HCT116 (cell line): ENCODE measurements around the gene SEH1L. TPM values are rescaled to one million over a fixed set of nuclear protein-coding genes. Genes with fewer than 3 reads are reported as not detected.

Experiments
- ATAC-seq: fragments of 200-7000 bp; cut with Tn5 transposase; 2 replicates; pipeline ENCODE4 v1.9.1; 2020; ENCODE audit warnings: mild to moderate bottlenecking, moderate library complexity
- BruUV-seq: library from RNA; stranded (reverse); fragments of 400-500 nt; replicated peaks from 2 replicates; lab custom pipeline; 2021; lab: Mats Ljungman, UMichigan
- CTCF ChIA-PET: fragments of 300-600 bp; sonication (Branson Sonifier 250); formaldehyde crosslinking; loops from one replicate; lab custom pipeline; 2021; ENCODE audit warnings: antibody characterized with exemption; lab: Charles Lee
- POLR2A ChIA-PET: fragments of 300-600, 350-600 bp; sonication (Branson Sonifier 250); formaldehyde crosslinking; loops from one replicate; lab custom pipeline; 2021; ENCODE audit warnings: antibody characterized with exemption; lab: Charles Lee
- RAD21 ChIA-PET, 2 experiments: fragments of 300-600 bp; sonication (Branson Sonifier 250); formaldehyde crosslinking; loops; one replicate each; lab custom pipeline; 2023; ENCODE audit warnings: low total read pairs in 2 of 2; ENCODE audit not compliant: uncharacterized antibody in 2 of 2, unreplicated experiment in 2 of 2, low non-redundant PET in 1 of 2; lab: Charles Lee
- DNase-seq: peaks from one replicate; pipeline ENCODE4 v3.0.0-alpha.2; 2010; ENCODE audit warnings: low read depth, low spot score
- H2AFZ ChIP-seq: fragments of 200-600 bp; shearing (Covaris generic), sonication (generic); 2 replicates; pipeline ENCODE4 v1.6.1; 2017; ENCODE audit warnings: low read depth, mixed run types, mixed read lengths, antibody characterized with exemption, low read length; ENCODE audit not compliant: poor library complexity, severe bottlenecking
- H3K27ac ChIP-seq: 2 replicates; pipeline ENCODE4 v1.5.1; 2012; ENCODE audit warnings: low read depth, low read length
- H3K27me3 ChIP-seq: fragments of 200-600 bp; sonication (generic); 2 replicates; pipeline ENCODE4 v1.6.1; 2016; ENCODE audit warnings: mixed run types, low read length, mixed read lengths; ENCODE audit not compliant: insufficient read depth
- H3K36me3 ChIP-seq, 2 experiments: fragments of 200-500 bp in 1 of 2; fragments of 200-600 bp in 1 of 2; sonication (Bioruptor generic) in 1 of 2; sonication (generic) in 1 of 2; 2 replicates each; pipeline versions ENCODE4 v1.5.1 to v1.6.1; 2014 to 2016; ENCODE audit warnings: low read length in 2 of 2, inconsistent platforms in 1 of 2, mixed read lengths in 1 of 2, mixed run types in 1 of 2; ENCODE audit not compliant: insufficient read depth in 2 of 2, control insufficient read depth in 1 of 2
- H3K4me1 ChIP-seq, 2 experiments: fragments of 200-600 bp in 1 of 2; sonication (generic) in 1 of 2; 2 replicates each; pipeline versions ENCODE4 v1.5.1 to v1.6.1; 2012 to 2017; ENCODE audit warnings: low read length in 2 of 2, inconsistent platforms in 1 of 2, mild to moderate bottlenecking in 1 of 2, mixed read lengths in 1 of 2, mixed run types in 1 of 2, moderate library complexity in 1 of 2; ENCODE audit not compliant: insufficient read depth in 2 of 2, control insufficient read depth in 1 of 2
- H3K4me2 ChIP-seq: fragments of 200-600 bp; sonication (generic); 2 replicates; pipeline ENCODE4 v1.6.1; 2017; ENCODE audit warnings: mixed run types, low read length, mixed read lengths
- H3K4me3 ChIP-seq, 2 experiments: fragments of 200-600 bp in 1 of 2; sonication (generic) in 1 of 2; replicated peaks in 1 of 2; 2 replicates each; pipeline ENCODE4 v1.5.1; 2011 to 2016; ENCODE audit warnings: low read length in 2 of 2, control low read depth in 1 of 2, low read depth in 1 of 2, mild to moderate bottlenecking in 1 of 2, mixed read lengths in 1 of 2, mixed run types in 1 of 2
- H3K79me2 ChIP-seq: fragments of 200-600 bp; sonication (generic); 2 replicates; pipeline ENCODE4 v1.6.1; 2017; ENCODE audit warnings: mild to moderate bottlenecking, mixed run types, low read length, moderate library complexity, mixed read lengths; ENCODE audit not compliant: insufficient read depth
- H3K9ac ChIP-seq: fragments of 200-600 bp; sonication (generic); 2 replicates; pipeline ENCODE4 v1.6.1; 2016; ENCODE audit warnings: low read length, mixed read lengths
- H3K9me2 ChIP-seq: fragments of 200-600 bp; sonication (generic), shearing (Covaris generic); 2 replicates; pipeline ENCODE4 v1.6.1; 2017; ENCODE audit warnings: mixed run types, mild to moderate bottlenecking, moderate library complexity; ENCODE audit not compliant: insufficient read depth
- H3K9me3 ChIP-seq, 2 experiments: fragments of 200-500 bp in 1 of 2; fragments of 200-600 bp in 1 of 2; sonication (Bioruptor generic) in 1 of 2; sonication (generic) in 1 of 2; 2 replicates each; pipeline ENCODE4 v1.6.1; 2014 to 2017; ENCODE audit warnings: low read length in 2 of 2, mixed read lengths in 2 of 2, inconsistent platforms in 1 of 2, low read depth in 1 of 2, mild to moderate bottlenecking in 1 of 2, mixed run types in 1 of 2, moderate library complexity in 1 of 2; ENCODE audit not compliant: control insufficient read depth in 1 of 2, insufficient read depth in 1 of 2
- H4K20me1 ChIP-seq: fragments of 200-600 bp; sonication (generic), shearing (Covaris generic); 2 replicates; pipeline ENCODE4 v1.6.1; 2017; ENCODE audit warnings: mixed run types, mild to moderate bottlenecking, moderate library complexity; ENCODE audit not compliant: insufficient read depth
- CBX3 ChIP-seq: IDR thresholded peaks from 2 replicates; pipeline ENCODE4 v1.6.1; 2012; ENCODE audit warnings: low read depth
- CEBPB ChIP-seq: IDR thresholded peaks from 2 replicates; pipeline ENCODE4 v1.6.1; 2012; ENCODE audit warnings: low read depth
- CTCF ChIP-seq, 3 experiments: fragments of 200-600 bp in 1 of 3; sonication (generic) in 1 of 3; IDR thresholded peaks in 2 of 3; conservative IDR thresholded peaks in 1 of 3; 2 replicates each; pipeline ENCODE4 v1.5.1; 2012 to 2017; ENCODE audit warnings: low read depth in 2 of 3, low read length in 2 of 3, antibody characterized with exemption in 1 of 3, borderline replicate concordance in 1 of 3, control low read depth in 1 of 3, mild to moderate bottlenecking in 1 of 3, mixed read lengths in 1 of 3, mixed run types in 1 of 3, moderate library complexity in 1 of 3; ENCODE audit not compliant: insufficient read depth in 1 of 3
- EGR1 ChIP-seq: IDR thresholded peaks from 2 replicates; pipeline ENCODE4 v1.6.1; 2012; ENCODE audit warnings: low read depth
- EZH2 ChIP-seq: fragments of 200-600 bp; sonication (generic); IDR thresholded peaks from 2 replicates; pipeline ENCODE4 v1.6.1; 2017; ENCODE audit warnings: antibody characterized with exemption, mixed run types
- EZH2phosphoT487 ChIP-seq: fragments of 200-600 bp; IDR thresholded peaks from 2 replicates; pipeline ENCODE4 v1.6.1; 2018; ENCODE audit warnings: antibody characterized with exemption, borderline replicate concordance
- FOSL1 ChIP-seq: IDR thresholded peaks from 2 replicates; pipeline ENCODE4 v1.6.1; 2012; ENCODE audit warnings: low read depth
- JUND ChIP-seq: IDR thresholded peaks from 2 replicates; pipeline ENCODE4 v1.6.1; 2012
- POLR2AphosphoS5 ChIP-seq: IDR thresholded peaks from 2 replicates; pipeline ENCODE4 v1.6.1; 2011; ENCODE audit warnings: mild to moderate bottlenecking, low read depth, low read length, moderate library complexity
- SIN3A ChIP-seq: IDR thresholded peaks from 2 replicates; pipeline ENCODE4 v1.6.1; 2012; ENCODE audit warnings: low read depth
- SP1 ChIP-seq: IDR thresholded peaks from 2 replicates; pipeline ENCODE4 v1.6.1; 2012; ENCODE audit warnings: low read depth
- SRF ChIP-seq: IDR thresholded peaks from 2 replicates; pipeline ENCODE4 v1.6.1; 2012; ENCODE audit warnings: low read depth
- ZBTB33 ChIP-seq: IDR thresholded peaks from 2 replicates; pipeline ENCODE4 v1.6.1; 2011; ENCODE audit warnings: mild to moderate bottlenecking, low read length, moderate library complexity; ENCODE audit not compliant: insufficient replicate concordance; ENCODE audit errors: extremely low read depth
- ZFX ChIP-seq: fragments of 450-650 bp; IDR thresholded peaks from 2 replicates; pipeline ENCODE4 v1.6.1; 2017
- ZNF274 ChIP-seq: fragments of 200-500 bp; sonication (Bioruptor generic); IDR thresholded peaks from 2 replicates; pipeline ENCODE4 v1.6.1; 2014; ENCODE audit warnings: mild to moderate bottlenecking, low read depth, low read length, inconsistent platforms
- intact Hi-C: fragments of 100-400 bp; cut with micrococcal nuclease; formaldehyde crosslinking; loops from 2 replicates; pipeline ENCODE4 v1.10.0; 2022
- total RNA-seq: library from RNA; stranded (reverse); gene quantifications from one replicate; pipeline ENCODE4 v1.2.1, GENCODE V29; 2021; ENCODE audit not compliant: unreplicated experiment

The SEH1L gene
- total RNA-seq, 1 experiment from 2014 or later = 83.7 TPM

GRCh38 chr18:12930908-12931307, 16.9 kb upstream of the SEH1L start:
- intact Hi-C loops = no loop called here
- peaks cover 0 to 3% of the 10 kb centered on the region in 2 experiments; a peak in 1 of 4 replicates for H3K4me1 ChIP-seq
- ChIA-PET POLR2A (no interaction called here), RAD21 (interaction anchor here in 1 of 2 experiments (0.6 kb wide), 1 partner anchor 187 kb away, joined by 3 read pairs; no protein-coding TSS in a partner anchor), CTCF (no interaction called here)
- no peak overlapping the region for H3K9ac ChIP-seq
- no peak overlapping the region for H3K27ac ChIP-seq
- TF ChIP-seq POLR2AphosphoS5 = no peak
- TF ChIP-seq SIN3A = no peak
- TF ChIP-seq CBX3 = no peak
- no peak for TF ChIP-seq EGR1
- no peak for TF ChIP-seq ZNF274
- no peak for TF ChIP-seq EZH2
- TF ChIP-seq EZH2phosphoT487 = no peak
- no peak for TF ChIP-seq ZFX
- TF ChIP-seq FOSL1 = no peak
- TF ChIP-seq SP1 = no peak
- no peak for TF ChIP-seq JUND
- no peak for TF ChIP-seq ZBTB33
- TF ChIP-seq SRF = no peak
- no peak for TF ChIP-seq CEBPB
- no peak for TF ChIP-seq CTCF (IDR thresholded peaks at IDR 0.05 in 2 of 3, conservative IDR thresholded peaks at IDR 0.05 in 1 of 3; ENCODE audit: borderline replicate concordance in 1 of 3, insufficient read depth in 1 of 3, low read depth in 2 of 3, low read length in 2 of 3)
- no TSS peak for BruUV-seq
- H3K9me3 ChIP-seq = no peaks in the 10 kb centered on the region
- H3K4me2 ChIP-seq = no peak overlapping the region
- no peak overlapping the region for H2AFZ ChIP-seq
- DNase-seq (no peak), ATAC-seq (no peak)
- no peaks in the 10 kb centered on the region for H3K36me3 ChIP-seq
- no peaks in the 10 kb centered on the region for H3K79me2 ChIP-seq
- H4K20me1 ChIP-seq = no peaks in the 10 kb centered on the region
- H3K27me3 ChIP-seq = no peaks in the 10 kb centered on the region
- H3K4me3 ChIP-seq = no peak overlapping the region
- H3K9me2 ChIP-seq = no peaks in the 10 kb centered on the region
